Osteocyte (in vitro differentiated cells): Measurements from ENCODE around the gene FOXO1. TPM values are rescaled to one million over a fixed set of nuclear protein-coding genes. Genes with fewer than 3 reads are reported as not detected.
A peak's percentile ranks its signal among the peaks of the same experiment; 100 is the strongest.

ENCODE experiments used
- DNase-seq: peaks from one replicate; pipeline ENCODE4 v3.0.0; 2021; ENCODE audit warnings: mixed read lengths; ENCODE audit not compliant: unreplicated experiment; ENCODE audit errors: extremely low spot score
- H3K27ac Mint-ChIP-seq: one replicate; pipeline ENCODE4 v1.8.0; 2021; ENCODE audit warnings: mild to moderate bottlenecking, mixed read lengths; ENCODE audit not compliant: unreplicated experiment
- H3K27me3 Mint-ChIP-seq: one replicate; pipeline ENCODE4 v1.8.0; 2021; ENCODE audit warnings: mixed read lengths; ENCODE audit not compliant: unreplicated experiment
- H3K36me3 Mint-ChIP-seq: one replicate; pipeline ENCODE4 v1.8.0; 2021; ENCODE audit warnings: mixed read lengths; ENCODE audit not compliant: unreplicated experiment
- H3K4me1 Mint-ChIP-seq: one replicate; pipeline ENCODE4 v1.8.0; 2021; ENCODE audit warnings: mixed read lengths; ENCODE audit not compliant: unreplicated experiment
- H3K4me3 Mint-ChIP-seq: one replicate; pipeline ENCODE4 v1.8.0; 2021; ENCODE audit warnings: mild to moderate bottlenecking, moderate library complexity, mixed read lengths; ENCODE audit not compliant: unreplicated experiment
- H3K9me3 Mint-ChIP-seq: one replicate; pipeline ENCODE4 v1.8.0; 2021; ENCODE audit warnings: mixed read lengths; ENCODE audit not compliant: unreplicated experiment
- total RNA-seq: library from RNA; stranded (reverse); gene quantifications from 2 replicates; pipeline ENCODE4 v1.2.1, GENCODE V29; 2021
- TF ChIP-seq, protein P1 (sequence below): fragments of 200-600 bp; sonication (generic); IDR thresholded peaks from 2 replicates; pipeline ENCODE4 v1.5.0; 2021; ENCODE audit warnings: antibody characterized with exemption, mild to moderate bottlenecking, moderate library complexity

FOXO1 gene
- total RNA-seq, 1 donor from 2014 or later: 10.0 TPM

DNA sequence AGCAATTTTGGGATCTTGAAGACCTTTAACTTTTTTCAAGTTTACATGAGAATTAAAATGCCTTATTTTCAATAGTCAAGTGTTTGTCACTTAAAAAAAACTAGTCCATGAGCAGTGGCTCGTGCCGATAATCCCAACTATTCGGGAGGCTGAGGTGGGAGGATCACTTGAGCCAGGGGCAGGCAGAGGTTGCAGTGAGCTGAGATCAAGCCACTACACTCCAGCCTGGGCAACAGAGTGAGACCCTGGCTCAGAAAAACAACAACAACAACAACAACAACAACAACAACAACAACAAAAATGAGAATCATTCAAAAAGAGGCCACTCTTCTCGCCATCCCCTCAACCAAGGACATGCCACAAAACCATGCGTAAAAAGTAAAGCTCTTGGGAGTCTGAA is 5.7 kb downstream of the FOXO1 start:
- Mint-ChIP-seq H3K4me3 (no peak overlapping the region), H3K27me3 (no peaks in the 10 kb centered on the region), H3K9me3 (no peaks in the 10 kb centered on the region), H3K27ac (no peak overlapping the region), H3K36me3 (no peaks in the 10 kb centered on the region), H3K4me1 (peaks cover 42% of the 10 kb centered on the region)
- TF ChIP-seq, protein P1, sequence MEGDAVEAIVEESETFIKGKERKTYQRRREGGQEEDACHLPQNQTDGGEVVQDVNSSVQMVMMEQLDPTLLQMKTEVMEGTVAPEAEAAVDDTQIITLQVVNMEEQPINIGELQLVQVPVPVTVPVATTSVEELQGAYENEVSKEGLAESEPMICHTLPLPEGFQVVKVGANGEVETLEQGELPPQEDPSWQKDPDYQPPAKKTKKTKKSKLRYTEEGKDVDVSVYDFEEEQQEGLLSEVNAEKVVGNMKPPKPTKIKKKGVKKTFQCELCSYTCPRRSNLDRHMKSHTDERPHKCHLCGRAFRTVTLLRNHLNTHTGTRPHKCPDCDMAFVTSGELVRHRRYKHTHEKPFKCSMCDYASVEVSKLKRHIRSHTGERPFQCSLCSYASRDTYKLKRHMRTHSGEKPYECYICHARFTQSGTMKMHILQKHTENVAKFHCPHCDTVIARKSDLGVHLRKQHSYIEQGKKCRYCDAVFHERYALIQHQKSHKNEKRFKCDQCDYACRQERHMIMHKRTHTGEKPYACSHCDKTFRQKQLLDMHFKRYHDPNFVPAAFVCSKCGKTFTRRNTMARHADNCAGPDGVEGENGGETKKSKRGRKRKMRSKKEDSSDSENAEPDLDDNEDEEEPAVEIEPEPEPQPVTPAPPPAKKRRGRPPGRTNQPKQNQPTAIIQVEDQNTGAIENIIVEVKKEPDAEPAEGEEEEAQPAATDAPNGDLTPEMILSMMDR: no peak
- DNase-seq: no peak

GRCh38 chr13:40660141-40660664 is 6.2 kb downstream of the FOXO1 start:
- no peak for DNase-seq
- Mint-ChIP-seq H3K4me1 (peaks cover 42% of the 10 kb centered on the region), H3K9me3 (no peaks in the 10 kb centered on the region), H3K27ac (peak overlapping the region; percentile 34), H3K4me3 (no peak overlapping the region), H3K27me3 (no peaks in the 10 kb centered on the region), H3K36me3 (no peaks in the 10 kb centered on the region)
- TF ChIP-seq, protein P1: no peak

DNA sequence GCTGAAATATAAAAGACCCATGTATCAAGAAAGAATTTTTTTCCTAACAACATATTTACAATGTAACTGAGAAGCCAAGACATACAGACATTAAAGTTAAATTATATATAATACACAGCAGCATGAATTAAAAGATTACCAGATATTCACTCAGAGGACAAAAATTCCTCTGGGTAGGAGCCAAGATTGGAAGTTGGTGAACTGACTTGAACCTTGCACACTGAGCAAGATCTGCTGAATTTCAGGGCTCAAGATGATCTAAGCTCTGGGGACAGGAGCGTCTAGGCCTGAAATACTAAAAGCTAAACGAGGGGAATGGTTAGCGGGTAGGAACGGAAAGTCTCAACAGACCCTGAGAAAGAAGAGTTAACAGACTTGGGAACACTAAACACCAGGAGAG is 8.5 kb downstream of the FOXO1 start:
- no peak for DNase-seq
- H3K4me3 Mint-ChIP-seq: no peak overlapping the region
- peaks cover 40% of the 10 kb centered on the region for H3K4me1 Mint-ChIP-seq

GRCh38 chr13:40657307-40657706 is 9.1 kb downstream of the FOXO1 start:
- Mint-ChIP-seq H3K27me3 (no peaks in the 10 kb centered on the region), H3K4me3 (no peak overlapping the region), H3K4me1 (peaks cover 37% of the 10 kb centered on the region), H3K27ac (no peak overlapping the region), H3K9me3 (no peaks in the 10 kb centered on the region), H3K36me3 (no peaks in the 10 kb centered on the region)
- TF ChIP-seq, protein P1: no peak
- DNase-seq: no peak

More for the DNA sequence above, 8.5 kb downstream of the FOXO1 start:
- Mint-ChIP-seq H3K27ac (no peak overlapping the region), H3K36me3 (no peaks in the 10 kb centered on the region), H3K9me3 (no peaks in the 10 kb centered on the region), H3K27me3 (no peaks in the 10 kb centered on the region)
- TF ChIP-seq, protein P1: no peak

- H3K36me3 Mint-ChIP-seq: no peaks in the 10 kb centered on the region
- peaks cover 35% of the 10 kb centered on the region for H3K4me1 Mint-ChIP-seq
- H3K27ac Mint-ChIP-seq: no peak overlapping the region
- no peaks in the 10 kb centered on the region for H3K9me3 Mint-ChIP-seq
- H3K4me3 Mint-ChIP-seq: no peak overlapping the region
- TF ChIP-seq, protein P1: no peak
- no peaks in the 10 kb centered on the region for H3K27me3 Mint-ChIP-seq
- DNase-seq: no peak
Measured at GRCh38 chr13:40656358-40656757, 10.1 kb downstream of the FOXO1 start.
